Measurements from ENCODE around the gene GALNT10. TPM values are rescaled to one million over a fixed set of nuclear protein-coding genes. Genes with fewer than 3 reads are reported as not detected.
A peak's percentile ranks its signal among the peaks of the same experiment; 100 is the strongest.

The GALNT10 gene
- total and polyA plus RNA-seq, 8 donors, result 5.3 to 76.4 (median 27.4) TPM

DNA sequence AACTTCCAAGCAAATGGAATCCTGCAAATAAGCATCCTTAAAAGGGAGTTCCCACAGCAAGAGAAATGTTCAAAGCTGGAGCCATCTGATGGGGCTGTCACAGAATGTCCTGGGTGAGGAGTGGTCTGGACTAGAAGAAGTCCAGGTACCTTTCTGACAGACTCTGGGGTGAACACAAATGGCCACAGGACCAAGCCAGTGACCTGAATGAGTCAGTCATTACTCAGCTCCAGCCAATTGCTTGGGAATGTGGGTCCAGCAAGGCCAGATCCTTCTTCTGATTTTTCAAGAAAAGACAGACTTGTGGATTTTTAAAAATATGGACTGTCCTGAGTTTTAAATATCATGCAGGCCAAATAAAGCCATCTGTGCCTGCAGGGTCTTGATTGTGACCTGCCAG is 30.1 kb downstream of the GALNT10 start:
- peaks cover 10 to 37% (median 27%) of the 10 kb centered on the region in 4 donors for H3K4me1 ChIP-seq
- H3K27me3 ChIP-seq, result no peaks in the 10 kb centered on the region
- no peak for DNase-seq
- H3K36me3 ChIP-seq, result peaks cover 0 to 12% (median 7%) of the 10 kb centered on the region in 4 donors
- peak overlapping the region in 4 of 5 donors; percentile 20 to 56 (median 48) for H3K27ac ChIP-seq
- H3K4me3 ChIP-seq, result no peak overlapping the region
- intact Hi-C loops (cut with DNase I; ENCODE audit: low total_unique reads), result no loop called here
- no peak for TF ChIP-seq EP300 (IDR thresholded peaks at IDR 0.05)
- no peak for TF ChIP-seq POLR2AphosphoS5 (IDR thresholded peaks at IDR 0.05)
- no peak for TF ChIP-seq POLR2A (IDR thresholded peaks at IDR 0.05)
- TF ChIP-seq, protein P1, sequence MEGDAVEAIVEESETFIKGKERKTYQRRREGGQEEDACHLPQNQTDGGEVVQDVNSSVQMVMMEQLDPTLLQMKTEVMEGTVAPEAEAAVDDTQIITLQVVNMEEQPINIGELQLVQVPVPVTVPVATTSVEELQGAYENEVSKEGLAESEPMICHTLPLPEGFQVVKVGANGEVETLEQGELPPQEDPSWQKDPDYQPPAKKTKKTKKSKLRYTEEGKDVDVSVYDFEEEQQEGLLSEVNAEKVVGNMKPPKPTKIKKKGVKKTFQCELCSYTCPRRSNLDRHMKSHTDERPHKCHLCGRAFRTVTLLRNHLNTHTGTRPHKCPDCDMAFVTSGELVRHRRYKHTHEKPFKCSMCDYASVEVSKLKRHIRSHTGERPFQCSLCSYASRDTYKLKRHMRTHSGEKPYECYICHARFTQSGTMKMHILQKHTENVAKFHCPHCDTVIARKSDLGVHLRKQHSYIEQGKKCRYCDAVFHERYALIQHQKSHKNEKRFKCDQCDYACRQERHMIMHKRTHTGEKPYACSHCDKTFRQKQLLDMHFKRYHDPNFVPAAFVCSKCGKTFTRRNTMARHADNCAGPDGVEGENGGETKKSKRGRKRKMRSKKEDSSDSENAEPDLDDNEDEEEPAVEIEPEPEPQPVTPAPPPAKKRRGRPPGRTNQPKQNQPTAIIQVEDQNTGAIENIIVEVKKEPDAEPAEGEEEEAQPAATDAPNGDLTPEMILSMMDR (IDR thresholded peaks at IDR 0.05), result no peak
- no peaks in the 10 kb centered on the region for H3K9me3 ChIP-seq

DNA sequence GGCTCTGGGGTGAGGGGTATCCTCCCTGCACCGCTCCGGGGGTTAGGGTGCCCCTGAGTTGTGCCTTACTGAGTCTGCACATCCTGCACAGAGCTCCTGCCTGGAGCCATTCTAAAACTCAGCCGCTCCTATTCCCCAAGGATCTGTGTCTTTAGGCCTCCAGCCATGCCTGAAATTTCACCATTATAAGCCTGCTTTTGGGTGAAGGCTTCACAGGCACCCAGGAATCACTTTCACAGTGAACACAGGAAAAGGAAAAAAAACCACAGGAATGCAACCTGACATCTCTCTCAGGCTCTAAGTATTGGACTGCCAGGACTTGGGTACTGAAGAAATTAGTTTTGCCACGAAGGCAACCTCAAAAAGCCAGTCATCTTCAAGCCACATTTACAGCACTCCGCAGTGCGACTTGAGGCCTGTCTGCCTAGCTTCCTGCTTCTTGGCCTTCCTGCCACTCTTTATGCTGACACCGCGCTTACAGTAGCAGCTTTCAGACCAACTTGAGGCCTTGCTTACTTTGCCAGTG is 30.9 kb downstream of the GALNT10 start:
- TF ChIP-seq EP300 (IDR thresholded peaks at IDR 0.05) (no peak), POLR2A (IDR thresholded peaks at IDR 0.05) (no peak), POLR2AphosphoS5 (IDR thresholded peaks at IDR 0.05) (no peak)
- TF ChIP-seq, protein P1 (IDR thresholded peaks at IDR 0.05), result no peak
- peak in 1 of 2 donors; percentile 53 for DNase-seq
- Histone ChIP-seq H3K27ac (peak overlapping the region in 4 of 5 donors; percentile 20 to 56 (median 48)), H3K9me3 (no peaks in the 10 kb centered on the region), H3K4me3 (no peak overlapping the region), H3K36me3 (peaks cover 0 to 12% (median 7%) of the 10 kb centered on the region in 4 donors), H3K27me3 (no peaks in the 10 kb centered on the region), H3K4me1 (peaks cover 10 to 31% (median 23%) of the 10 kb centered on the region in 4 donors)
- WGBS, 5 donors, result 62 to 83% (median 65%) methylated on average over 8 of the region's 8 CpGs
- intact Hi-C loops (cut with DNase I; ENCODE audit: low total_unique reads), result no loop called here

DNA sequence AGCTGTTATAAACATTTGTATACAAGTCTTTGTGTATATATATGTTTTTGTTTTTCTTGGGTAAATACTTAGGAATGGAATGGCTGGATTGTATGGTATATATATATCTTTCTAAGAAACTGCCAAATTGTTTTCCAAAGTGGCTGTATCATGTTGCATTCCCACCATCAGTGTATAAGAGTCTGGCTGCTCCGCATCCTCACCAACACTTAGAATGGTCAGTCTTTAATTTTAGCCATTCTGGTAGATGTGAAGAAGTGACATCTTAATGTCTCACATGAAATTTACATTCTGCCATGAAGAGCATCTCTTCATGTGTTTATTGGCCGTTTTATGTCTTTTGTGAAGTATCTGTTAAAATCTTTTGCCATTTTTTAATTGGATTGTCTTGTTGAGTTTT is 31.9 kb downstream of the GALNT10 start:
- TF ChIP-seq, protein P1 (IDR thresholded peaks at IDR 0.05), result no peak
- no peak for TF ChIP-seq POLR2A (IDR thresholded peaks at IDR 0.05)
- no peak for TF ChIP-seq EP300 (IDR thresholded peaks at IDR 0.05)
- TF ChIP-seq POLR2AphosphoS5 (IDR thresholded peaks at IDR 0.05), result no peak
- WGBS, 5 donors, result 96 to 99% (median 98%) methylated on average over 2 of the region's 2 CpGs
- Histone ChIP-seq H3K4me1 (peaks cover 10 to 24% (median 18%) of the 10 kb centered on the region in 4 donors), H3K36me3 (peaks cover 0 to 12% (median 7%) of the 10 kb centered on the region in 4 donors), H3K4me3 (no peak overlapping the region), H3K27ac (no peak overlapping the region), H3K27me3 (no peaks in the 10 kb centered on the region), H3K9me3 (no peaks in the 10 kb centered on the region)
- DNase-seq, result no peak
- intact Hi-C loops (cut with DNase I; ENCODE audit: low total_unique reads), result no loop called here

DNA sequence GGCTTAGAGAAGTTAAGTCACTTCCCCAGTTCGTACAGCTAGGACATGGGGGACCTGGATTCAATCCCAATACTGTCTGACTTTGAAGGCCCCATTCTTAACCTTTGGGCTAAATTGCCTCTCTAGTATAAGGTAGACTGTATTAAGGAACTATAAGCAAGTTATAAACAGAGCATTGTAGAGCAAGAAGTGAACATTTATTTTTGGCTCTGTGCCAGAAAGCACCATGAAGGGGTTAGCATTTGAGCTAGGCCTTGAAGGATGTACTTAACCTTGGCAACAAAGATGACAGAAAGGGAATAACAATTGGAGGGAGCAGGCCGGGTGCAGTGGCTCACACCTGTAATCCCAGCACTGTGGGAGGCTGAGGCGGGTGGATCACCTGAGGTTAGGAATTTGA is 32.8 kb downstream of the GALNT10 start:
- Histone ChIP-seq H3K4me3 (no peak overlapping the region), H3K9me3 (no peaks in the 10 kb centered on the region), H3K27me3 (no peaks in the 10 kb centered on the region), H3K36me3 (peaks cover 0 to 12% (median 7%) of the 10 kb centered on the region in 4 donors), H3K27ac (no peak overlapping the region), H3K4me1 (peaks cover 10 to 22% (median 15%) of the 10 kb centered on the region in 4 donors)
- intact Hi-C loops (cut with DNase I; ENCODE audit: low total_unique reads), result no loop called here
- no peak for DNase-seq
- 80 to 86% (median 83%) methylated on average over 3 of the region's 3 CpGs for WGBS, 5 donors
- TF ChIP-seq EP300 (IDR thresholded peaks at IDR 0.05) (no peak), POLR2A (IDR thresholded peaks at IDR 0.05) (no peak), POLR2AphosphoS5 (IDR thresholded peaks at IDR 0.05) (no peak)
- TF ChIP-seq, protein P1 (IDR thresholded peaks at IDR 0.05), result no peak

Measured in stomach (tissue), 9 donors.